Spleen (tissue), 11 donors: Measurements from ENCODE around the gene SHKBP1. TPM values are rescaled to one million over a fixed set of nuclear protein-coding genes. Genes with fewer than 3 reads are reported as not detected.

ENCODE experiments used
- DNase-seq: peaks from one replicate; pipeline ENCODE4 v3.0.0-alpha.2; 2020
- H3K27ac ChIP-seq, 8 donors: fragments of 200-600 bp; sonication (generic) in 7 of 8; 1 replicate in 4 of 8; 2 replicates in 4 of 8; pipeline versions ENCODE4 v1.5.0 to v1.8.0; 2016 to 2021; ENCODE audit warnings: inconsistent platforms in 4 of 8, mild to moderate bottlenecking in 4 of 8, moderate library complexity in 1 of 8
- H3K27me3 ChIP-seq, 7 donors: fragments of 200-600 bp; sonication (generic) in 6 of 7; replicated peaks in 1 of 7; 1 replicate in 4 of 7; 2 replicates in 3 of 7; pipeline versions ENCODE4 v1.5.0 to v1.8.0; 2016 to 2021; ENCODE audit warnings: inconsistent platforms in 3 of 7, mild to moderate bottlenecking in 1 of 7
- H3K36me3 ChIP-seq, 6 donors: fragments of 200-600 bp; sonication (generic) in 5 of 6; 1 replicate in 4 of 6; 2 replicates in 2 of 6; pipeline versions ENCODE4 v1.5.0 to v1.8.0; 2016 to 2021; ENCODE audit warnings: inconsistent platforms in 2 of 6
- H3K4me1 ChIP-seq, 6 donors: fragments of 200-600 bp; sonication (generic) in 5 of 6; 1 replicate in 3 of 6; 2 replicates in 3 of 6; pipeline versions ENCODE4 v1.5.0 to v1.8.0; 2016 to 2021; ENCODE audit warnings: inconsistent platforms in 3 of 6
- H3K4me3 ChIP-seq, 8 donors: fragments of 200-600 bp; sonication (generic) in 7 of 8; 1 replicate in 4 of 8; 2 replicates in 4 of 8; pipeline versions ENCODE4 v1.5.0 to v1.8.0; 2016 to 2021; ENCODE audit warnings: inconsistent platforms in 4 of 8, mild to moderate bottlenecking in 4 of 8, moderate library complexity in 2 of 8
- H3K9me3 ChIP-seq, 8 donors: fragments of 200-600 bp; sonication (generic) in 7 of 8; 1 replicate in 4 of 8; 2 replicates in 4 of 8; pipeline versions ENCODE4 v1.5.0 to v1.8.0; 2016 to 2021; ENCODE audit warnings: inconsistent platforms in 4 of 8
- POLR2A ChIP-seq, 3 donors: fragments of 450-650 bp; IDR thresholded peaks; one replicate each; pipeline ENCODE4 v1.5.1; 2017; ENCODE audit warnings: antibody characterized with exemption in 3 of 3, mild to moderate bottlenecking in 1 of 3
- POLR2AphosphoS5 ChIP-seq, 3 donors: sonication (generic); formaldehyde crosslinking; IDR thresholded peaks; one replicate each; pipeline ENCODE4 v1.5.1; 2017; ENCODE audit warnings: antibody characterized with exemption in 3 of 3
- WGBS, 5 donors: extraction: QIAGEN DNeasy Blood & Tissue Kit in 3 of 5; methylation state at CpG; one replicate each; pipeline versions ENCODE4 v1.1.5 to v1.1.7; 2013 to 2018; 5-methylcytosine and 5-hydroxymethylcytosine counted together
- intact Hi-C: fragments of 100-400 bp; cut with DNase I; formaldehyde crosslinking; loops from one replicate; pipeline ENCODE4 v1.15.0; 2023; ENCODE audit warnings: low total_unique reads
- polyA plus RNA-seq, 3 donors: library from polyadenylated mRNA; stranded (reverse); fragments of 200-250 nt; gene quantifications; one replicate each; pipeline ENCODE4 v1.2.1, GENCODE V29; 2013
- total RNA-seq, 7 donors: library from RNA; depleted of rRNA in 3 of 7; stranded (reverse); fragments of >200 nt in 3 of 7; fragmentation: NEBNext Ultra II Directional in 4 of 7; extraction: Animal tissue kit (Norgen Biotek cat#: 25700) in 4 of 7; gene quantifications; one replicate each; pipeline versions ENCODE4 v1.1.0 to v1.2.1, GENCODE V29; 2016 to 2021
- TF ChIP-seq, protein P1 (sequence below), 11 experiments: fragments of 200-600 bp in 7 of 11; fragments of 450-650 bp in 4 of 11; sonication (generic) in 4 of 11; IDR thresholded peaks in 8 of 11; conservative IDR thresholded peaks in 3 of 11; 1 replicate in 7 of 11; 2 replicates in 4 of 11; pipeline versions ENCODE4 v1.4.0 to v1.8.0; 2016 to 2021; ENCODE audit warnings: antibody characterized with exemption in 11 of 11, inconsistent platforms in 4 of 11, mild to moderate bottlenecking in 1 of 11
- donor health status: healthy with polysubstance abuse.
- donor health status: DM: no; HTN: no; CAD: no; lungs with moderate emphysema.
- donor health status: DM: no; HTN: no; CAD: no.
- donor health status: Bipolar disorder and iron deficiency.
- donor health status: healthy.
- donor health status: DM: no; HTN: no; CAD: no.
- donor health status: DM: yes; HTN: yes; CAD: no.

The SHKBP1 gene
- total and polyA plus RNA-seq, 10 donors, result 102 to 282 (median 151) TPM

DNA sequence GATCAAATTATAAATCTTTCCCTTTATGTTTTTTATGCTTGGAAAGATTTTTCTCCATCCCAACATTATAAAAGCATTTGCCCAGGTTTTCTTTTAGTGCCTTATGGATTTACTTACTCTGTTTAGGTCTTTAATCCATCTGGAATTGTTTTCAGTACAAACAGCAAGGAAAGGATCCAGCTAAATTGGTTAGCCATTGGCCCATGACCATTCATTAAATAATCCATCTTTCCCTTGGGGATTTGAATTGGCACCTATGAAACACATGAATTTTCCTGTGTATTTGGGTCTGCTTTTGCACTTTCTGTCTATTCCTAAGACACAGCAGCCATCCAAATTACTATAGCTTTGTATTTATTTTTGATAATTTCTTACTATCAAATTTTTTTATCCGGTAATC is 28.8 kb upstream of the SHKBP1 start:
- WGBS, 5 donors, result 87 to 98% (median 95%) methylated on average over 1 of the region's 1 CpG
- peaks cover 0 to 78% (median 15%) of the 10 kb centered on the region in 7 donors for H3K27me3 ChIP-seq

DNA sequence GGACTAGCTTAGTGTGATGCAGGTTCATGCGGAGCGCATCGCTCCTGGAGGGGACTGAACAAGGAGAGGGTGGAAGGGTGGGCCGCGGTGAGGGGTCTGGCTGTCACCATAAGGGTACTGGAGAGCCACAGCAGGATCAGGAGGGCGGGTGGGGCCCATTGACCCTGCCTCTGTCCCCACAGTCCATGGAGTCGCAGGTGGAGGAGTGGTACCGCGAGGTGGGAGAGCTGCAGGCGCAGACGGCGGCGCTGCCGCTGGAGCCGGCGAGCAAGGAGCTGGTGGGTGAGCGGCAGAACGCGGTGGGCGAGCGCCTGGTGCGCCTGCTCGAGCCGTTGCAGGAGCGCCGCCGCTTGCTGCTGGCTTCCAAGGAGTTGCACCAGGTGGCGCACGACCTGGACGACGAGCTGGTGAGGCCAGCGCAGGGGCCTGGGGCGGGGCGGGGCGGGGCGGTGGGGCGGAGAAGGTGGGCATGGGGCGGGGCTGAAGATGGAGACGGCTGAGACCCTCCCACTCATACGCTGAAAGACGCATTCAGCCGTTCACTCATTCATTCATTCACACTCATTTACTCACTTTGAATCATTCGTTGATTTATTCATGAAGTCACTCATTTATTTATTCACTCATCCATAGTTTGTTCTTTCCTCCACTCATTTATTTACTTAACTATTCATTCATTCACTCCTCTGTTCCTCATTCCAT is 27.5 kb upstream of the SHKBP1 start:
- Histone ChIP-seq H3K9me3 (peaks cover 0 to 10% (median 4%) of the 10 kb centered on the region in 8 donors), H3K4me3 (peak overlapping the region in 1 of 8 donors; percentile 29), H3K27me3 (peaks cover 4 to 91% (median 24%) of the 10 kb centered on the region in 7 donors), H3K36me3 (no peaks in the 10 kb centered on the region), H3K4me1 (peaks cover 0 to 15% (median 7%) of the 10 kb centered on the region in 6 donors), H3K27ac (no peak overlapping the region)
- DNase-seq, result peak; percentile 89
- TF ChIP-seq POLR2AphosphoS5 (IDR thresholded peaks at IDR 0.05), result no peak
- TF ChIP-seq, protein P1, sequence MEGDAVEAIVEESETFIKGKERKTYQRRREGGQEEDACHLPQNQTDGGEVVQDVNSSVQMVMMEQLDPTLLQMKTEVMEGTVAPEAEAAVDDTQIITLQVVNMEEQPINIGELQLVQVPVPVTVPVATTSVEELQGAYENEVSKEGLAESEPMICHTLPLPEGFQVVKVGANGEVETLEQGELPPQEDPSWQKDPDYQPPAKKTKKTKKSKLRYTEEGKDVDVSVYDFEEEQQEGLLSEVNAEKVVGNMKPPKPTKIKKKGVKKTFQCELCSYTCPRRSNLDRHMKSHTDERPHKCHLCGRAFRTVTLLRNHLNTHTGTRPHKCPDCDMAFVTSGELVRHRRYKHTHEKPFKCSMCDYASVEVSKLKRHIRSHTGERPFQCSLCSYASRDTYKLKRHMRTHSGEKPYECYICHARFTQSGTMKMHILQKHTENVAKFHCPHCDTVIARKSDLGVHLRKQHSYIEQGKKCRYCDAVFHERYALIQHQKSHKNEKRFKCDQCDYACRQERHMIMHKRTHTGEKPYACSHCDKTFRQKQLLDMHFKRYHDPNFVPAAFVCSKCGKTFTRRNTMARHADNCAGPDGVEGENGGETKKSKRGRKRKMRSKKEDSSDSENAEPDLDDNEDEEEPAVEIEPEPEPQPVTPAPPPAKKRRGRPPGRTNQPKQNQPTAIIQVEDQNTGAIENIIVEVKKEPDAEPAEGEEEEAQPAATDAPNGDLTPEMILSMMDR (IDR thresholded peaks at IDR 0.05 in 8 of 11, conservative IDR thresholded peaks at IDR 0.05 in 3 of 11), result peak in 9 of 11 experiments; percentile 13 to 69 (median 55)
- intact Hi-C loops, result no loop called here
- WGBS, 5 donors, result 5 to 17% (median 7%) methylated on average over 13 to 42 of the region's 43 CpGs

More for the DNA sequence above, 28.8 kb upstream of the SHKBP1 start:
- H3K9me3 ChIP-seq, result peaks cover 0 to 10% (median 4%) of the 10 kb centered on the region in 8 donors
- no peak for DNase-seq
- intact Hi-C loops, result no loop called here
- H3K4me3 ChIP-seq, result no peak overlapping the region
- no peak overlapping the region for H3K27ac ChIP-seq
- no peak for TF ChIP-seq POLR2A (IDR thresholded peaks at IDR 0.05)
- TF ChIP-seq POLR2AphosphoS5 (IDR thresholded peaks at IDR 0.05), result no peak
- peaks cover 0 to 11% (median 7%) of the 10 kb centered on the region in 6 donors for H3K4me1 ChIP-seq
- H3K36me3 ChIP-seq, result no peaks in the 10 kb centered on the region

DNA sequence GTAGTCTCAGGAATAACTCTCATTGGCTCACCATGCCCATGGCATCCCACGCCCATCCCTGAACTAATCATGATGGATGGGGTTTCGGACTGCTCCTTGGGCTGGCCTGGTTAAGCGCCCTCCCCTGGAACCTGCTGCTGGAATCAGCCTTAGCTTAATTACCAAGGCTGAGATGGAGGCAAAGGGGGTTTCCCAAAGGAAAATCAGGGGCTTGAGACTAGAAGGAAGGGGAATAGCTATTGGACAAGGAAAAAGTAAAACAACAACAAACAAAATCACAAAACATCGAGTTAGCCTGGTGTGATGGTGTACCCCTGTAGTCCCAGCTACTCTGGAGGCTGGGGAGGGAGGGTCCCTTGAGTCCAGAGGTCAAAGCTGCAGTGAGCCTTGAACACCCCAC is 25.7 kb upstream of the SHKBP1 start:
- Histone ChIP-seq H3K27me3 (peaks cover 6 to 95% (median 33%) of the 10 kb centered on the region in 7 donors), H3K36me3 (no peaks in the 10 kb centered on the region), H3K4me3 (no peak overlapping the region), H3K27ac (no peak overlapping the region), H3K9me3 (peaks cover 0 to 7% (median 3%) of the 10 kb centered on the region in 8 donors), H3K4me1 (peaks cover 0 to 16% (median 7%) of the 10 kb centered on the region in 6 donors)
- DNase-seq, result no peak
- intact Hi-C loops, result no loop called here
- TF ChIP-seq POLR2A (IDR thresholded peaks at IDR 0.05), result no peak
- TF ChIP-seq POLR2AphosphoS5 (IDR thresholded peaks at IDR 0.05), result no peak
- TF ChIP-seq, protein P1 (IDR thresholded peaks at IDR 0.05 in 8 of 11, conservative IDR thresholded peaks at IDR 0.05 in 3 of 11), result no peak
- WGBS, 5 donors, result 73 to 92% (median 88%) methylated on average over 4 of the region's 4 CpGs

DNA sequence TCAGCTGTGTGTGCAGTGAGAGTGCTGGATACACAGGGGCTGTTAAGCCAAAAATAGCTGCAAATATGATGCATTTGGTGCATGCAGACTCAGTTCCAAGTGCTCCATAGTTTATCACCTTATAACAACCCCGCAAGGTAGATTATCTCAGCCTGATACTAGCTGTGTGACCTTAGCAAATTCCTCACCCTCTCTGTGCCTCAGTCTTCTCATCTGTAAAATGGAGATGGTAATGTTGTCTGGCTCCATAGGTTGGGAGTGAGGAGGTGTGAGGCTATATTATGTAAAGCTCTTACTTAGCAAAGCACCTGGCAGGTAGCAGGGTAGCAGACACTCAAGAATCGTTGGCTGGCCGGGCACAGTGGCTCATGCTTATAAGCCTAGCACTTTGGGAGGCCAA is 23.8 kb upstream of the SHKBP1 start:
- no peak overlapping the region for H3K4me3 ChIP-seq
- peaks cover 6 to 96% (median 32%) of the 10 kb centered on the region in 7 donors for H3K27me3 ChIP-seq
- intact Hi-C loops, result no loop called here
- H3K4me1 ChIP-seq, result peaks cover 0 to 16% (median 7%) of the 10 kb centered on the region in 6 donors
- H3K36me3 ChIP-seq, result no peaks in the 10 kb centered on the region
- H3K27ac ChIP-seq, result no peak overlapping the region
- no peaks in the 10 kb centered on the region for H3K9me3 ChIP-seq
- 88 to 99% (median 92%) methylated on average over 3 of the region's 3 CpGs for WGBS, 5 donors
- no peak for TF ChIP-seq POLR2AphosphoS5 (IDR thresholded peaks at IDR 0.05)
- TF ChIP-seq, protein P1 (IDR thresholded peaks at IDR 0.05 in 8 of 11, conservative IDR thresholded peaks at IDR 0.05 in 3 of 11), result no peak
- TF ChIP-seq POLR2A (IDR thresholded peaks at IDR 0.05), result no peak
- no peak for DNase-seq
